NCI-H1436 treated with DMSO at 0.1 percent for 48 hours (cell line): Measurements from ENCODE around the gene CEP192.

Experiments
- DNase-seq: peaks from one replicate; lab custom pipeline; 2025; lab: John Stamatoyannopoulos, UW

Gene CEP192

GRCh38 chr18:13101659-13102197 is 110.6 kb downstream of the CEP192 start:
- no peak for DNase-seq

- DNase-seq = no peak
Measured at GRCh38 chr18:13103366-13103765, 112.2 kb downstream of the CEP192 start.

GRCh38 chr18:13105059-13105458 is 113.9 kb downstream of the CEP192 start:
- DNase-seq = no peak

GRCh38 chr18:13107074-13107473 is 115.9 kb downstream of the CEP192 start:
- DNase-seq = no peak

- DNase-seq = no peak
Measured at GRCh38 chr18:13108330-13108729, 117.2 kb downstream of the CEP192 start.

- DNase-seq = no peak
Measured at GRCh38 chr18:13110559-13110958, 119.4 kb downstream of the CEP192 start.

- DNase-seq = no peak
Measured at GRCh38 chr18:13112982-13113381, 121.8 kb downstream of the CEP192 start.

- DNase-seq = no peak
Measured at GRCh38 chr18:13120255-13120654, 129.1 kb downstream of the CEP192 start.

GRCh38 chr18:13120983-13121441 is 129.8 kb downstream of the CEP192 start:
- DNase-seq = no peak

GRCh38 chr18:13124411-13124810 is 133.2 kb downstream of the CEP192 start:
- DNase-seq = no peak

- no peak for DNase-seq
Measured at GRCh38 chr18:13125191-13125590, 134.0 kb downstream of the CEP192 start.

- DNase-seq = no peak
Measured at GRCh38 chr18:13126966-13127598, 135.9 kb downstream of the CEP192 start.

GRCh38 chr18:13131283-13131682 is 140.1 kb downstream of the CEP192 start:
- no peak for DNase-seq

GRCh38 chr18:13134551-13135401 is 143.6 kb downstream of the CEP192 start:
- DNase-seq = no peak

GRCh38 chr18:13136056-13136903 is 145.1 kb downstream of the CEP192 start:
- no peak for DNase-seq

GRCh38 chr18:13136904-13137669 is 145.9 kb downstream of the CEP192 start:
- no peak for DNase-seq

GRCh38 chr18:13137670-13138419 is 146.7 kb downstream of the CEP192 start:
- no peak for DNase-seq

GRCh38 chr18:13138420-13139139 is 147.4 kb downstream of the CEP192 start:
- DNase-seq = no peak

GRCh38 chr18:13139885-13140450 is 148.8 kb downstream of the CEP192 start:
- no peak for DNase-seq

GRCh38 chr18:13141209-13141608 is 150.0 kb downstream of the CEP192 start:
- no peak for DNase-seq
